K562 (cell line): ENCODE data around the gene DHCR7. TPM values are rescaled to one million over a fixed set of nuclear protein-coding genes. Genes with fewer than 3 reads are reported as not detected.
A peak's percentile ranks its signal among the peaks of the same experiment; 100 is the strongest.

ENCODE experiments used
- ATAC-seq: fragments of 200-7000 bp; cut with Tn5 transposase; 3 replicates; pipeline ENCODE4 v1.9.1; 2020; ENCODE audit warnings: moderate library complexity
- BruUV-seq: library from RNA; stranded (reverse); fragments of 400-500 nt; replicated peaks from 2 replicates; lab custom pipeline; 2021; lab: Mats Ljungman, UMichigan
- CTCF ChIA-PET: fragments of 300-600 bp; formaldehyde crosslinking; extraction: SDS; loops from one replicate; lab custom pipeline; 2021; ENCODE audit warnings: low intra/inter-chr PET ratio; lab: Yijun Ruan, JAX
- POLR2A ChIA-PET: fragments of 300-600, 350-650 bp; sonication (Branson Sonifier 250); formaldehyde crosslinking; extraction: SDS; loops from one replicate; lab custom pipeline; 2021; ENCODE audit warnings: antibody characterized with exemption, inconsistent platforms; lab: Yijun Ruan, JAX
- DNase-seq, 4 experiments: peaks; one replicate each; pipeline versions ENCODE4 v3.0.0 to v3.0.0-alpha.2; 2011 to 2018; ENCODE audit warnings: low spot score in 3 of 4, mixed read lengths in 3 of 4; ENCODE audit errors: extremely low read depth in 1 of 4
- FAIRE-seq: peaks from 2 replicates; lab custom pipeline; 2011; peaks lifted over from hg19 to GRCh38; lab: Jason Lieb, UNC
- H2AFZ ChIP-seq: 2 replicates; pipeline ENCODE4 v1.6.0; 2011; ENCODE audit warnings: low read depth, low read length, control low read depth, inconsistent platforms
- H3K27ac ChIP-seq: fragments of 200-600 bp; 3 replicates; pipeline ENCODE4 v1.8.0; 2011; ENCODE audit warnings: low read depth, mild to moderate bottlenecking, control low read depth, inconsistent platforms, low read length, moderate library complexity, mixed read lengths; ENCODE audit errors: extremely low read depth
- H3K27me3 ChIP-seq, 2 experiments: fragments of 300-600 bp in 1 of 2; 2 replicates in 1 of 2; 3 replicates in 1 of 2; pipeline versions ENCODE4 v1.6.0 to v1.8.0; 2011; ENCODE audit warnings: inconsistent platforms in 2 of 2, low read length in 2 of 2, mild to moderate bottlenecking in 1 of 2, mixed read lengths in 1 of 2, moderate library complexity in 1 of 2; ENCODE audit not compliant: control insufficient read depth in 2 of 2, insufficient read depth in 2 of 2
- H3K36me3 ChIP-seq: fragments of 300-600 bp; 3 replicates; pipeline ENCODE4 v1.8.0; 2011; ENCODE audit warnings: mild to moderate bottlenecking, low read length, inconsistent platforms; ENCODE audit not compliant: control insufficient read depth, insufficient read depth
- H3K4me1 ChIP-seq, 2 experiments: fragments of 200-600 bp in 1 of 2; replicated peaks in 1 of 2; 2 replicates in 1 of 2; 3 replicates in 1 of 2; pipeline versions ENCODE4 v1.5.1 to v1.8.0; 2011; ENCODE audit warnings: inconsistent platforms in 2 of 2, low read length in 2 of 2, mild to moderate bottlenecking in 1 of 2, mixed read lengths in 1 of 2, moderate library complexity in 1 of 2; ENCODE audit not compliant: control insufficient read depth in 2 of 2, insufficient read depth in 2 of 2
- H3K4me2 ChIP-seq: 2 replicates; pipeline ENCODE4 v1.6.1; 2011; ENCODE audit warnings: low read length, control low read depth, inconsistent platforms, mixed read lengths; ENCODE audit not compliant: insufficient read depth
- H3K4me3 ChIP-seq: fragments of 200-600 bp; sonication (generic), shearing (Covaris generic); 2 replicates; pipeline ENCODE4 v1.5.1; 2016; ENCODE audit warnings: control low read depth, inconsistent platforms
- H3K79me2 ChIP-seq: fragments of 200-600 bp; 3 replicates; pipeline ENCODE4 v1.8.0; 2011; ENCODE audit warnings: low read length, inconsistent platforms; ENCODE audit not compliant: control insufficient read depth, insufficient read depth
- H3K9ac ChIP-seq, 2 experiments: 2 replicates each; pipeline versions ENCODE4 v1.6.0 to v1.6.1; 2011; ENCODE audit warnings: low read depth in 2 of 2, low read length in 2 of 2, control low read depth in 1 of 2, inconsistent platforms in 1 of 2, mild to moderate bottlenecking in 1 of 2, mixed read lengths in 1 of 2; ENCODE audit not compliant: insufficient read depth in 1 of 2
- H3K9me1 ChIP-seq: one replicate; pipeline ENCODE4 v1.6.0; 2011; ENCODE audit warnings: inconsistent platforms, mild to moderate bottlenecking, low read length, moderate library complexity; ENCODE audit not compliant: control insufficient read depth, insufficient read depth
- H3K9me3 ChIP-seq: replicated peaks from 2 replicates; pipeline ENCODE4 v1.5.1; 2011; ENCODE audit warnings: low read depth, low read length, inconsistent platforms; ENCODE audit not compliant: control insufficient read depth, insufficient read depth
- H4K20me1 ChIP-seq: replicated peaks from 2 replicates; pipeline ENCODE4 v1.6.1; 2011; ENCODE audit warnings: low read length, inconsistent platforms, mixed read lengths; ENCODE audit not compliant: control insufficient read depth, insufficient read depth
- MYBL2 ChIP-seq, 2 experiments: fragments of 450-650 bp in 1 of 2; sonication (generic) in 1 of 2; formaldehyde crosslinking in 1 of 2; IDR thresholded peaks; 2 replicates each; pipeline versions ENCODE4 v1.6.1 to v1.8.1; 2017 to 2022; ENCODE audit warnings: borderline replicate concordance in 1 of 2, inconsistent platforms in 1 of 2, low read depth in 1 of 2, mild to moderate bottlenecking in 1 of 2, missing genetic modification reagents in 1 of 2, moderate library complexity in 1 of 2
- NR1H2 ChIP-seq: sonication (generic); formaldehyde crosslinking; IDR thresholded peaks from 2 replicates; pipeline ENCODE4 v1.4.0; 2020; ENCODE audit warnings: mild to moderate bottlenecking, missing genetic modification reagents
- SIX5 ChIP-seq, 2 experiments: IDR thresholded peaks; 2 replicates each; pipeline ENCODE4 v1.6.1; 2011; ENCODE audit warnings: low read length in 2 of 2, borderline replicate concordance in 1 of 2, low read depth in 1 of 2, mild to moderate bottlenecking in 1 of 2, moderate library complexity in 1 of 2; ENCODE audit not compliant: insufficient read depth in 1 of 2
- TEAD1 ChIP-seq, 2 experiments: fragments of 450-650 bp in 1 of 2; sonication (generic) in 1 of 2; formaldehyde crosslinking; IDR thresholded peaks; 2 replicates each; pipeline versions ENCODE4 v1.4.0 to v1.8.0; 2020 to 2022; ENCODE audit warnings: mild to moderate bottlenecking in 2 of 2, missing genetic modification reagents in 1 of 2
- ZNF146 ChIP-seq: IDR thresholded peaks from one replicate; pipeline ENCODE4 v1.6.1; 2018; ENCODE audit warnings: missing compliant biosample characterization; ENCODE audit not compliant: unreplicated experiment
- WGBS: fragments of 100-300 bp; shearing (Covaris generic); methylation state at CpG from one replicate; pipeline ENCODE4 v1.1.6; 2016; ENCODE audit warnings: low coverage, mixed read lengths; ENCODE audit not compliant: insufficient coverage; ENCODE audit errors: missing lambda C conversion rate; 5-methylcytosine and 5-hydroxymethylcytosine counted together
- in situ Hi-C: fragments of 300-500 bp; cut with MboI; formaldehyde crosslinking; loops from 4 replicates; pipeline ENCODE4 v1.15.0; 2018; ENCODE audit warnings: inconsistent platforms, mixed read lengths
- intact Hi-C: fragments of 100-400 bp; cut with micrococcal nuclease; formaldehyde crosslinking; loops from 2 replicates; pipeline ENCODE4 v1.14.2; 2022
- polyA plus RNA-seq, 8 experiments: library from polyadenylated mRNA; depleted of rRNA in 4 of 8; stranded (reverse) in 5 of 8; unstranded in 3 of 8; fragments of >200 nt; fragmentation: Nextera tagmentation in 2 of 8; fragmentation: Illumina TruSeq in 1 of 8; extraction: Ambion mirVana in 2 of 8; extraction: Trizol in 1 of 8; gene quantifications; 2 replicates each; pipeline versions ENCODE4 v1.2.1 to v1.2.3, GENCODE V29; 2011 to 2014; ENCODE audit warnings: inconsistent platforms in 1 of 8, missing spikeins in 1 of 8
- total RNA-seq, 7 experiments: library from RNA; depleted of rRNA in 6 of 7; stranded (reverse); fragments of >200 nt in 6 of 7; fragmentation: Illumina TruSeq in 2 of 7; extraction: Trizol in 2 of 7; gene quantifications; 2 replicates each; pipeline versions ENCODE4 v1.2.1 to v1.2.3, GENCODE V29; 2011 to 2021; ENCODE audit warnings: low replicate concordance in 1 of 7
- TF ChIP-seq, protein P1 (sequence below): fragments of 250-450 bp; sonication (Bioruptor Pico); IDR thresholded peaks from 2 replicates; pipeline ENCODE4 v1.8.0; 2022; ENCODE audit warnings: moderate library complexity, mild to moderate bottlenecking, inconsistent platforms
- TF ChIP-seq, protein P2 (sequence below): fragments of 450-650 bp; formaldehyde crosslinking; IDR thresholded peaks from 2 replicates; pipeline ENCODE4 v1.4.0; 2020; ENCODE audit warnings: mild to moderate bottlenecking

DHCR7 gene
- total and polyA plus RNA-seq, 9 of the 15 experiments (the other 6 are each of a cell fraction or from before 2014, with no cell fraction given): 8.4 to 192 (median 82.4) TPM

DNA sequence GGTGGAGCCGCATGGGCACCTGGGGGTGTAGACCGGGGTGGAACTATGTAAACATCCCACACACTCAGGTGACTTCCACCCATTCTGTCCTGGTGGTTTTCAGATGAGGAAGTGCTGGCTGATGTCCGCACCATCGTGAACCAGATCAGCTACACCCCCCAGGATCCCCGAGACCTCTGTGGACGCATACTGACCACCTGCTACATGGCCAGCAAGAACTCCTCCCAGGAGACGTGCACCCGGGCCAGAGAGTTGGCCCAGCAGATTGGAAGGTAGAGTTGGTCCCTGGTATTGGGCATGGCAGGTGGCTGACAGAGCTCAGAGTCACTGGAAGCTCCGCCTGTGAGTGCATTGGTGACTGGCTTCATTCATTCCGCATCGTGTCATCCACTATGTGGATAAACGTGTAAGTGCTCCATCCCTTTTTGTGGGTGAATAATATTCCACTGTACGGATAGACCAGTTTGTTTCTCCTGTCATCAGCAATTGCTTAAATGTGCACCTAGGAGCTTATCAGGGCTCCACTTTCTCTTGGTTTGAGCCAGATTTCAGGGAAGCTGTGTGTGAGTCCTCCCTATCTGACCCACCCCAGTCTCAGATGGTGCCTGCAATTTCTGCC lies 34.7 kb upstream of the DHCR7 start:
- H3K4me1 ChIP-seq: peaks cover 1 to 10% of the 10 kb centered on the region in 2 experiments; a peak in 4 of 5 replicates
- H3K27ac ChIP-seq: no peak overlapping the region
- POLR2A ChIA-PET: interaction anchor here (1.0 to 1.5 kb wide), 2 partner anchors 15 to 18 kb away, joined by 3 read pairs; no protein-coding TSS in a partner anchor
- H3K9me1 ChIP-seq: no peaks in the 10 kb centered on the region
- H3K9ac ChIP-seq: no peak overlapping the region
- TF ChIP-seq TEAD1 (CRISPR knock-in tag; IDR thresholded peaks at IDR 0.05) (no peak), ZNF146 (peak; percentile 21)
- no peaks in the 10 kb centered on the region for H3K79me2 ChIP-seq
- BruUV-seq: no TSS peak
- no peak for FAIRE-seq
- in situ Hi-C loops: no loop called here
- intact Hi-C loops: no loop called here
- no peak overlapping the region for H2AFZ ChIP-seq
- H3K36me3 ChIP-seq: peaks cover 67% of the 10 kb centered on the region; the same call in 2 of the 3 replicates
- no peaks in the 10 kb centered on the region for H4K20me1 ChIP-seq
- H3K4me3 ChIP-seq: no peak overlapping the region
- WGBS: 97% methylated on average over 11 of the region's 13 CpGs
- no peak for ATAC-seq
- CTCF ChIA-PET: no interaction called here
- no peak overlapping the region for H3K4me2 ChIP-seq
- DNase-seq: no peak
- no peaks in the 10 kb centered on the region for H3K9me3 ChIP-seq
- H3K27me3 ChIP-seq: no peaks in the 10 kb centered on the region

DNA sequence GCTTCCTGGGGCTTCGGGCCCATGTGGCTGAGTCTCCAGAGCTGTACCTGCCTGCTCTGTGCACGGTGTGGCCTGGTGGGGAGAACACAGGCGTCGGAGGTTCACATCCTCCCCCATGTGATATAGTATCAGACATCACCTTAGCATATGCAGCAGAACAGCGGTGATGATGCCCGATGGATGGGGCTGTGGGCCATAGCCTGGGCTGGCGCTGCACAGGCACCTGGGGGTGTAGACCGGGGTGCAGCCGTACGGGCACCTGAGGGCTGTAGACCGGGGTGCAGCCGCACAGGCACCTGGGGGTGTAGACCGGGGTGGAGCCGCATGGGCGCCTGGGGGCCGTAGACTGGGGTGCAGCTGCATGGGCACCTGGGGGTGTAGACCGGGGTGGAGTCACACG lies 34.0 kb upstream of the DHCR7 start:
- CTCF ChIA-PET: no interaction called here
- no peaks in the 10 kb centered on the region for H3K79me2 ChIP-seq
- H3K36me3 ChIP-seq: peaks cover 72% of the 10 kb centered on the region; the same call in 2 of the 3 replicates
- H3K4me1 ChIP-seq: peaks cover 0 to 15% of the 10 kb centered on the region in 2 experiments; a peak in 3 of 5 replicates
- no peak overlapping the region for H3K4me3 ChIP-seq
- no peak overlapping the region for H2AFZ ChIP-seq
- no peaks in the 10 kb centered on the region for H3K9me1 ChIP-seq
- WGBS: 94% methylated on average over 7 of the region's 18 CpGs
- H3K4me2 ChIP-seq: no peak overlapping the region
- H4K20me1 ChIP-seq: no peaks in the 10 kb centered on the region
- POLR2A ChIA-PET: no interaction called here
- no peak for FAIRE-seq
- TF ChIP-seq, protein P1, sequence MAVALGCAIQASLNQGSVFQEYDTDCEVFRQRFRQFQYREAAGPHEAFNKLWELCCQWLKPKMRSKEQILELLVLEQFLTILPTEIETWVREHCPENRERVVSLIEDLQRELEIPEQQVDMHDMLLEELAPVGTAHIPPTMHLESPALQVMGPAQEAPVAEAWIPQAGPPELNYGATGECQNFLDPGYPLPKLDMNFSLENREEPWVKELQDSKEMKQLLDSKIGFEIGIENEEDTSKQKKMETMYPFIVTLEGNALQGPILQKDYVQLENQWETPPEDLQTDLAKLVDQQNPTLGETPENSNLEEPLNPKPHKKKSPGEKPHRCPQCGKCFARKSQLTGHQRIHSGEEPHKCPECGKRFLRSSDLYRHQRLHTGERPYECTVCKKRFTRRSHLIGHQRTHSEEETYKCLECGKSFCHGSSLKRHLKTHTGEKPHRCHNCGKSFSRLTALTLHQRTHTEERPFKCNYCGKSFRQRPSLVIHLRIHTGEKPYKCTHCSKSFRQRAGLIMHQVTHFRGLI (CRISPR knock-in tag): no peak
- TF ChIP-seq, protein P2, sequence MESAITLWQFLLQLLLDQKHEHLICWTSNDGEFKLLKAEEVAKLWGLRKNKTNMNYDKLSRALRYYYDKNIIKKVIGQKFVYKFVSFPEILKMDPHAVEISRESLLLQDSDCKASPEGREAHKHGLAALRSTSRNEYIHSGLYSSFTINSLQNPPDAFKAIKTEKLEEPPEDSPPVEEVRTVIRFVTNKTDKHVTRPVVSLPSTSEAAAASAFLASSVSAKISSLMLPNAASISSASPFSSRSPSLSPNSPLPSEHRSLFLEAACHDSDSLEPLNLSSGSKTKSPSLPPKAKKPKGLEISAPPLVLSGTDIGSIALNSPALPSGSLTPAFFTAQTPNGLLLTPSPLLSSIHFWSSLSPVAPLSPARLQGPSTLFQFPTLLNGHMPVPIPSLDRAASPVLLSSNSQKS (CRISPR knock-in tag): no peak
- TF ChIP-seq MYBL2 (IDR thresholded peaks at IDR 0.05; ENCODE audit: low read depth) (no peak), MYBL2 (CRISPR knock-in tag; IDR thresholded peaks at IDR 0.05; ENCODE audit: borderline replicate concordance) (no peak), SIX5 (IDR thresholded peaks at IDR 0.05; ENCODE audit: borderline replicate concordance in 1 of 2, insufficient read depth in 1 of 2, low read depth in 1 of 2, low read length in 2 of 2) (no peak), NR1H2 (no peak)
- TF ChIP-seq, all 486 proteins: peak for 0
- no TSS peak for BruUV-seq
- no peaks in the 10 kb centered on the region for H3K9me3 ChIP-seq
- H3K27me3 ChIP-seq: no peaks in the 10 kb centered on the region
- no peak overlapping the region for H3K9ac ChIP-seq
- intact Hi-C loops (no loop called here), in situ Hi-C loops (no loop called here)
- DNase-seq: no peak
- no peak overlapping the region for H3K27ac ChIP-seq
- no peak for ATAC-seq
